Measurements from ENCODE around the gene STK31. TPM values are rescaled to one million over a fixed set of nuclear protein-coding genes. Genes with fewer than 3 reads are reported as not detected.

STK31 gene
- total RNA-seq, 1 donor from 2014 or later, result 1.7 TPM

DNA sequence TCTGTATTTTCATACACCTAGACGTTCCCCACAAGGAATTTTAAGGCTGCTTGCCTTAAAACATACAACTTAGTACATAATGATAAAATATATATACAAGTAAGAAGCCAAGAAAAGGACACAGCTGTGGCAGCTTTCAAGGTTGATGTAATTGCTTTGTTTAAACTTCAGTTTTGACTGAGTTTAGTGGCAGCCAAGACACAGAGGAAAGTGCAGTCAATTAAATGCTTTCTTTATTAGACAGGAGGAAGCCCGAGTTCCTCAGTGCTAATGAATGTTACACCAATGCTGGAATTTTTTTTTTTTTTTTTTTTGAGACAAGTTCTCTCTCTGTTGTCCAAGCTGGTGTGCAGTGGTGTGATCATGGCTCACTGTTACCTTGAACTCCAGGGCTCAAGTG, 11.2 kb upstream of the STK31 start:
- TF ChIP-seq, protein P1, sequence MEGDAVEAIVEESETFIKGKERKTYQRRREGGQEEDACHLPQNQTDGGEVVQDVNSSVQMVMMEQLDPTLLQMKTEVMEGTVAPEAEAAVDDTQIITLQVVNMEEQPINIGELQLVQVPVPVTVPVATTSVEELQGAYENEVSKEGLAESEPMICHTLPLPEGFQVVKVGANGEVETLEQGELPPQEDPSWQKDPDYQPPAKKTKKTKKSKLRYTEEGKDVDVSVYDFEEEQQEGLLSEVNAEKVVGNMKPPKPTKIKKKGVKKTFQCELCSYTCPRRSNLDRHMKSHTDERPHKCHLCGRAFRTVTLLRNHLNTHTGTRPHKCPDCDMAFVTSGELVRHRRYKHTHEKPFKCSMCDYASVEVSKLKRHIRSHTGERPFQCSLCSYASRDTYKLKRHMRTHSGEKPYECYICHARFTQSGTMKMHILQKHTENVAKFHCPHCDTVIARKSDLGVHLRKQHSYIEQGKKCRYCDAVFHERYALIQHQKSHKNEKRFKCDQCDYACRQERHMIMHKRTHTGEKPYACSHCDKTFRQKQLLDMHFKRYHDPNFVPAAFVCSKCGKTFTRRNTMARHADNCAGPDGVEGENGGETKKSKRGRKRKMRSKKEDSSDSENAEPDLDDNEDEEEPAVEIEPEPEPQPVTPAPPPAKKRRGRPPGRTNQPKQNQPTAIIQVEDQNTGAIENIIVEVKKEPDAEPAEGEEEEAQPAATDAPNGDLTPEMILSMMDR (IDR thresholded peaks at IDR 0.05; ENCODE audit: partially characterized antibody, unreplicated experiment), result no peak

DNA sequence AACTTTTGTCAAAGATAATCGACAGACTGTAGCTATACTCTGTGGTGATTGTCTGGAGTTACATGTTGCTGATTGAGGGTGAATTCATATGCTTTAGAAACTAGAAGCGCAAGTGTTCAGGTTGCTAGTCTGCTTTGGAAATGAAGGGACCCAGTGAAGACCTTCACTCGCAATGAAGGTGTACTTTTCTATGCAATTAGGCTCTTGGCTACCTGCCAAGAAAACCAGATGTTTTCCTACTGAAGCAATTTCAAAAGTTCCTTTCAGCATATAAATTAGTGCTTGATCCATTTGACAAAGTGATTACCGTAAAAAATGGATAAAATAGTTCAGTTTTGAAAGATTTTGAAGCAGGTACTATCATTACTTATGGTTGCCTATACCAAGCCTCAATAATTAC, 10.0 kb upstream of the STK31 start:
- TF ChIP-seq, protein P1 (IDR thresholded peaks at IDR 0.05; ENCODE audit: partially characterized antibody, unreplicated experiment), result no peak
- Mint-ChIP-seq H3K36me3 (ENCODE audit: unreplicated experiment) (peaks cover 12% of the 10 kb centered on the region), H3K9me3 (ENCODE audit: unreplicated experiment) (peaks cover 6% of the 10 kb centered on the region), H3K4me3 (ENCODE audit: unreplicated experiment) (no peak overlapping the region), H3K27me3 (ENCODE audit: unreplicated experiment) (no peaks in the 10 kb centered on the region), H3K4me1 (ENCODE audit: low read depth, unreplicated experiment) (no peaks in the 10 kb centered on the region), H3K27ac (ENCODE audit: unreplicated experiment) (no peak overlapping the region)
- DNase-seq, result no peak

More for the DNA sequence above, 11.2 kb upstream of the STK31 start:
- no peak for DNase-seq
- H3K4me1 Mint-ChIP-seq (ENCODE audit: low read depth, unreplicated experiment), result no peaks in the 10 kb centered on the region
- H3K4me3 Mint-ChIP-seq (ENCODE audit: unreplicated experiment), result no peak overlapping the region
- no peaks in the 10 kb centered on the region for H3K27me3 Mint-ChIP-seq (ENCODE audit: unreplicated experiment)
- no peak overlapping the region for H3K27ac Mint-ChIP-seq (ENCODE audit: unreplicated experiment)
- no peaks in the 10 kb centered on the region for H3K9me3 Mint-ChIP-seq (ENCODE audit: unreplicated experiment)
- H3K36me3 Mint-ChIP-seq (ENCODE audit: unreplicated experiment), result peaks cover 6% of the 10 kb centered on the region

DNA sequence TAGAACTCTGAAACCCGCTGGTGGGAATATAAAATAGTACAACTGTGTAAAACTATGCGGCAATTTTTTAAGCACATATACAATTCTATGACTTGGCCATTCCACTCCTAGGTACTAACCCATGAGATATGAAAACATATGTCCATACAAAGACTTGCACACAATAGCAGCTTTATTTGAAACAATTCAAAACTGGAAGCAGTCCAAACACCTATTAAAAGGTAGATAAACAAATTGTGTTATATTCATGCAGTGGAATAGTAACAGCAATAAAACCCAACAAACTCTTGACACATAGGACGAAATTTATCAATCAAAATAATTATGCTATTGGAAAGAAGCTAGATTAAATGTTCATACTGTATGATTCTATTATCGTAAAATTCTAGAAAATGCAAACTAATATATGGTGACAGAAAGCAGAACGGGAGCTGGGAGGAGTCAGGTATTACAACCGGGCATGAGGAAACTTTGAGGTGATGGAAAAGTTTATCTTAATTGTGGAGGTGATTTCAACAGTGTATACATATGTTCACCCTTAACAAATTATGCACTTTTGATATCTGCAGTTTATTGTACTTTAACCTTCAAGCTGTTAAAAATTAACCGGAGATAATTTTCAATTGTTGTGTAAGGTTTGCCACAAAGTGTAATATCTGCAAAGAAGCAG, 803 bp upstream of the STK31 start:
- peaks cover 24% of the 10 kb centered on the region for H3K36me3 Mint-ChIP-seq (ENCODE audit: unreplicated experiment)
- no peaks in the 10 kb centered on the region for H3K27me3 Mint-ChIP-seq (ENCODE audit: unreplicated experiment)
- H3K9me3 Mint-ChIP-seq (ENCODE audit: unreplicated experiment), result peaks cover 11% of the 10 kb centered on the region
- no peak overlapping the region for H3K27ac Mint-ChIP-seq (ENCODE audit: unreplicated experiment)
- TF ChIP-seq, protein P1 (IDR thresholded peaks at IDR 0.05; ENCODE audit: partially characterized antibody, unreplicated experiment), result no peak
- H3K4me3 Mint-ChIP-seq (ENCODE audit: unreplicated experiment), result no peak overlapping the region
- H3K4me1 Mint-ChIP-seq (ENCODE audit: low read depth, unreplicated experiment), result no peaks in the 10 kb centered on the region
- DNase-seq, result no peak

DNA sequence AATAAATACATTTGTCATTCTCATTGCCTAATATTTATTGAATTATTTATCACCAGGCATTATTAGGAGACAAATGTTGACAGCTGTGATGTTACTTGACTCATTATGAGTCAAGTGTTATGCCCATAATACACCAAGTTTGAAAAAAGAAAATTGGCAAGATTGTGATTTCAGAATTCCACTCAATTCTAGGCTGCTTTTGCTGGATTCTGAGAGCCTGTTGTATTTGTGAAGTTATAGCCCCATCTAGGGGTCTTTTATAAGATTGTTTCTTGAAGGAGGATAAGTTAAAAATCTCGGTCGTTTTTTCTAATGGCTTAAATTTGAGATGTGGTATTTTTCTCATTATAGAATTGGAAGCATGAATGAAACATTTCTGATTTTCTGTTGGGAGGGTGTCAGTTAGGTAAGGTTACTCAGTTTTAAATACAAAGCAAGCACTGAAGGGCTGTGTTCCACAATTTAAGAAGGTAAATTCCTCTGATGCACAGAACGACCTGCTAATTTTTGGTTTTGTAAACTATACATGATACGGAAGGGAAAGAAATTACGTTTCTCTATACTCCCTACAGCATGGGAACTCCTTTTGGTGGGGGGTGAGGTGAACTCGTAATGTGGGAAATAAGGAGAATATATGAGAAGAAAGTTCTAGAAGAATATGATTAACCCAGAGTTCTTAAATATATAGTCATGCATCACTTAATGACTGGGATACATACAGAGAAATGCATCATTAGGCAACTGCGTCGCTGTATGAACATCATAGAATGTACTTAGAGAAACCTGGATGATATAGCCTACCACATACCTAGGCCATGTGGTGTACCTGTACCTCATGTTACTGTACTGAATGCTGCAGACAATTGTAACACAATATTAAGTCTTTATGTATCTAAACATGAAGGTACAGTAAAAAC, 2.6 kb downstream of the STK31 start:
- no peak for DNase-seq
- Mint-ChIP-seq H3K27ac (ENCODE audit: unreplicated experiment) (no peak overlapping the region), H3K4me1 (ENCODE audit: low read depth, unreplicated experiment) (no peaks in the 10 kb centered on the region), H3K27me3 (ENCODE audit: unreplicated experiment) (peaks cover 2% of the 10 kb centered on the region), H3K9me3 (ENCODE audit: unreplicated experiment) (peaks cover 2% of the 10 kb centered on the region), H3K4me3 (ENCODE audit: unreplicated experiment) (no peak overlapping the region), H3K36me3 (ENCODE audit: unreplicated experiment) (no peaks in the 10 kb centered on the region)
- TF ChIP-seq, protein P1 (IDR thresholded peaks at IDR 0.05; ENCODE audit: partially characterized antibody, unreplicated experiment), result peak; percentile 51

All from glutamatergic neuron (in vitro differentiated cells).